Esophagus mucosa (tissue), 1 donor: ENCODE data around the gene SIL1. TPM values are rescaled to one million over a fixed set of nuclear protein-coding genes. Genes with fewer than 3 reads are reported as not detected.
"Not testable (repeated sequence)": the region's sequence is repeated elsewhere in the genome, so short reads cannot be mapped to it uniquely, and the experiment has no call there.

Experiments used
- ATAC-seq: fragments of 200-7000 bp; cut with Tn5 transposase; one replicate; pipeline ENCODE4 v1.9.1; 2020
- total RNA-seq: library from RNA; stranded (reverse); gene quantifications from one replicate; pipeline ENCODE4 v1.2.4, GENCODE V29; 2023
- donor health status: DM: yes; HTN: yes; CAD: no.

The SIL1 gene
- total RNA-seq, 1 donor from 2014 or later = 29.3 TPM

DNA sequence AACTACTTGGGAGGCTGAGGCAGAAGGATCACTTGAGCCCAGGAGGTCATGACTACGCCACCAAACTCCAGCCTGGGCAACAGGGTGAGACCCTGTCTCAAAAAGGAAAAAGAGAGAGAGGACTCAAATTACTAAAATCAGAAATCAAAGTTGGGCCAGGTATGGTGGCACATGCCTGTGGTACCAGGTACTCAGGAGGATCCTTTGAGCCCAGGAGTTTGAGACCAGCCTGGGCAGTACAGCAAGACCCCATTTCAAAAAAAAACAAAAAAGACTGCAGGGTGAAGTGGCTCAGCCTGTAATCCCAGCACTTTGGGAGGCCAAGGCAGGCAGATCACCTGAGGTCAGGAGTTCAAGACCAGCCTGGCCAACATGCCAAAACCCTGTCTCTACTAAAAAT, 23.8 kb downstream of the SIL1 start:
- not testable (repeated sequence) for ATAC-seq

DNA sequence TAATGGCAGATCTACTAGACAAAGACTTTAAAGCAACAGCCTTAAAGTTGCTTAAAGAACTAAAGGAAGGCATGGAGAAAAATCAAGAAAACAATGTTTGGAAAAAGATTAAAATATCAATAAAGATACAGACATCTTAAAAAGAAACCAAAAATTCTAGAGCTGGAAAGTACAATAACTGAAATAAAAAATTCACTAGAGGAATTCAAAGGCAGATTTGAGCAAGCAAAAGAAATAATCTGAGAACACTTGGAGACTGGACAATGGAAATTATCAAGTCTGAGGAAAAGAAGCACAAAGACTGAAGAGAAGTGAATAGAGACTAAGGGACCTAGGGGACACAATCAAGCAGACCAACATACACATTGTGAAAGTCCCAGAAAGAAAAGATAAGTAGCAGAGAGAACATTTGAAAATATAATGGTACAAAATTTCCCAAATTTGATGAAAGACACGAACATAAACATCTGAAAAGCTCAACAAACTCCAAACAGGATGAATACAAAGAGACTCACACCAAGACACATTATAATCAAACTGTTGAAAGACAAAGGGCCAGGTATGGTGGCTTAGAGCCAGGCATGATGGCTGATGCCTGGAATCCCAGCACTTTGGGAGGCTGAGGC, 26.3 kb downstream of the SIL1 start:
- no peak for ATAC-seq

DNA sequence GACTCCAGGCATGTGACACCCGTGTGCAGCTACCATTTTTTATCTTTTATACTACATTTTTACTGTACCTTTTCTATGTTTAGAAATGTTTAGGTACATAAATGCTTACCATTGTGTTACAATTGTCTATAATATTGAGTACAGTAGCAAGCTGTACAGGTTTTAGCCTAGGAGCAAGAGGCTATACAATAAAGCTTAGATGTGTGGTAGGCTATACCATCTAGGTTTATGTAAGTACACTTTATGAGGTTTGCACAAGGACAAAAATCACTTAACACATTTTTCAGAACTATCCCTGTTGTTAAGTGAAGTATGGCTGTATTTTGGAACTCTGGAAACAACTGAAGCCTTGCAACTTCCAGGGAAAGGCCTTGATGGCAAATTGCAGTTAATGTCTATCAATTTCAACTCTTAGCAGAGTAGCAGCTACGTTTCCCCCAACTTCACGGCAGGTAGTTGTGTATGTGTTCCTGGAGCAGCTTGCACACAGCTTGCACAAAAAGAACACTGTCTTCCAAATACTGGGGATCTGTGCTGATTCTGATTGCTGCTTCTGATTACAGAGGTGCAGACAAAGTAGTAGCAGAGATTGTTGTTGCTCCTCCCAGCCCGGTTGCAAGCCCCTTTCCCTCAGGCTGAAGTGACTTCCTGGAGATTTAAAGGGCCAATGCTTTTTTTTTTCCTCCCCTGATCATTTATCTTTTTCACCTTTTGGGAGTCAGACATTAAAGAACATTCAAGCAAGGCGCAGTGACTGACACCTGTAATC, 30.0 kb downstream of the SIL1 start:
- no peak for ATAC-seq

DNA sequence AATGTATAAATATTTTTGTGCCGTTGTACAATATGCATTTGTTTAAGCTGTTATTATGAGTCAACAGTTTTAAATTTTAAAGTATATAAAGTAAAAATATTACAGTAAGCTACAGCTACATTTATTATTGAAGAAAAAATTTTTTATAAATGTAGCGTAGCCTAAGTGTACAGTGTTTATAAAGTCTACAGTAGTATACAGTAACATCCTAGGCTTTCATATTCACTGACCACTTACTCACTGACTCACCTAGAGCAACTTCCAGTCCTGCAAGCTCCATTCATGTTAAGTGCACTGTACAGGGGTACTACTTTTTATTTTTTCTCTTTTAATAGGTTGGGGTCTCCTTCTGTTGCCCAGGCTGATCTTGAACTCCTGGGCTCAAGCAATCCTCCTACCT, 30.6 kb downstream of the SIL1 start:
- no peak for ATAC-seq

DNA sequence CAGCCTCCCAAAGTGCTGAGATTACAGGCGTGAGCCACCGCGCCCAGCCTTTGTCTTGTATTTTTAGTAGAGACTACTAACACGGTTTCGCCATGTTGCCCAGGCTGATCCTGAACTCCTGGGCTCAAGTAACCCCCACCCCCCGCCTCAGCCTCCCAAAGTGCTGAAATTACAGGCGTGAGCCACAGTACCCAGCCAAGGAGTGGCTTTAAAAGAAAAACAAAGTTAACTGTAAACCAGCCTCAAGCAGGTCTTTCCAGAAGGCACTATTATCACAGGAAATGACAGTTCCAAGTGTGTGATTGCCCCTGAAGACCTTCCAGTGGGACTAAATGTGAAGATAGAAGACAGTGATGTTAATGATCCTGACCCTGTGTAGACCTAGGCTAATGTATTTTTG, 31.1 kb downstream of the SIL1 start:
- ATAC-seq = no peak

DNA sequence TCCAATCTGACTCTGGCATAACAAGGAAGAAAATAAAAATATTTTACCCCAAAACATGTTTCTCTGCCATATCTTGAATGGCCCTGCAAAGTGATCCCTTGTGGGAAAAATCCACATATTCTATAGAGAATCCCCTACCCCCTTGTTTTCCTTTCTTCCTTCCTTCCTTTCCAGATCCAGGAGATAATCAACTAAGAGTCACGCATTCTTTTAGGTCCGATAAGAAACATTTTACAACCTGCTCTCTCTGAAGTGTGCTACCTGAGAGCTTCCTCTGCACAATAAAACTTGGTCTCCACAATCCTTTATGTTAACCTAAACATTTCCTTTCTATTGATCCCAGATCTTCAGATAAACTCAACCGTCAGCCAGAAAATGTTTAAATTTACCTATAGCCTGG, 33.3 kb downstream of the SIL1 start:
- ATAC-seq = not testable (repeated sequence)

DNA sequence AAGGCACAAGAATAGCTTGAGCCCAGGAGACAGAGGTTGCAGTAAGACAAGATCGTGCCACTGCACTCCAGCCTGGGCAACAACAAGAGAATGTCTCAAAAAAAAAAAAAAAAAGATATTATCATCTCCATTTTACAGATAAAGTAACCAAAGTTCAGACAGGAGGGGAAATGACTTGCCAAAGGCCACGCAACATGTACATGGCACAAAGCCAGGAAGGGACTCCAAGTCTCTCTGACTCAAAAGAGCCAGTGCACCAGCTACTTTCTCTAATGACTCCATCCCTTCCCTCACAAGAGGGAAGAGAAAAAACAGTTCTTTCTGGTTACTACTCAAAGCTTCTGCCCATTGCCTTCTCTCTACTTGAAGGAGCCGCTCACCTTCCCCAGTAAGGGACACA, 34.1 kb downstream of the SIL1 start:
- no peak for ATAC-seq

DNA sequence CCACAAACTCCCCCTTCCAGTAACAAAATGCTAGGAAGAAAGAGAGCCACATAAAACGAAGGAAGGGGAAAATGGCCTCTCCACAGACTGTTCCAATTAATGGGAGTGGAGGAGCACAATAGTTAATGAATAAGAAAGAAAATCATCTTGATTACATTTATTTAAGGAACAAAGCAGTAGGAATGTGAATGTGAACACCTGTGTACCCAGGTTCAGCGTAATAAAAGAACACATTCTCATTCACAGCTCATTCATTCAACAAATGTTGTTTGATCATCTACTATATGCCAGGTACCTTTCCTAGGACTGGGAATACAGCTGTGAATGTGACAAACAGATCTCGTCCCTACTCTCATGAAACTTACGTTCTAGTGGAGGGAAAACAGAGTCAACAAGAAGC, 35.7 kb downstream of the SIL1 start:
- no peak for ATAC-seq

DNA sequence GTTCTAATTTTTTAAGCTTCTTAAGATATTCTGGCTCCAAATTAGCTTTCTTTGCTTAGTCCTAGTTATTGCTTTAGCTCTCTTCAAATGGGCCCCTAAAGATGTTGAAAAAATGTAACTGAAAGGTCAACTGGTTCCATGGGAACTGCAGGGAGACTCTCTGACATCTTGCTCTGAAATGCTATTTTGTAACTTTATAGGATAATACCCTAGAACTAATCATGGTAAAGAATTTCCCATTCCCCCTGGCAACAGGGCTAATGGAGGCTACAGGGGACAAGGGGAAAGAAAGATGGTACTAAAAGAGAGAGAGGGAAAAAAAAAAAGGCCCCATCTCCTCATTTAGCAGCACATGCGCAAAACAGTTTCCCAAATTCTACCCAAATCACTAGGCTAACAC, 39.4 kb downstream of the SIL1 start:
- ATAC-seq = no peak

DNA sequence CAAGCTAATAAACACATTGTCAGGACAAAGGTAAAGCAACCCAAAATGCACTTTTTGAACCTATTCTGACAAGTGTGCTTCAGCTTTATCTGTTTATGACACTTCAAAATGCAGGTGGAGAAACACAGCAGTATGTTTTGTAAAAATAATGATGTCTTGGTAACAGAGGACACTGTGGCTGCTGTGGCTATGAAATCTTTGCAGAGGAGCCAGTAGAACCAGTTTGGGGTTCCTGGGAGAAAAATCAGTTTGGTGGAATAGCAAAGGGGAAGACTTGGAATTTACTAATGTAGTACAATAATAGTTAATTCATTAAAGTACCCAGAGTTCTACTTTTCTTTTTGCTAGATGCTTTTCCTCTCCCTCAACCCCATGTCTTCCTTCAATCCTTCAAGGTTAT, 40.6 kb downstream of the SIL1 start:
- ATAC-seq = no peak

DNA sequence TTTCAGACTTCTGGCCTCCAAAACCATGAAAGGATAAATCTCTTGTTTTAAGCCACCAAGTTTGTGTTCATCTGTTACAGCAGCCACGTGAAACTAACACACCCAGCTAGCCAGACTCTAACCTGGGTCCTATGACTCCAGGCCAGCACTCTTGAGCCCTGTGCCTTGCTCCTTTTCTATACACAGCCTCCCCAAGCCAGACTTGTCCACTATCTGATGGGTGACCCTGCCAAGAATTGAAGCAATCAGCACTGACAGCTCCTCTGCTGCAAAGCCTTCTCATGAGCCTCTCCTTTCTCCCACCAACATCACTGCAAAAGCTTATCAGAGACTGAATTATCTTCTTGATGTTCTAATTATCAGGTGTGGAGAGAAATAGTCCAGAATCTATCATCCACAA, 41.4 kb downstream of the SIL1 start:
- no peak for ATAC-seq

DNA sequence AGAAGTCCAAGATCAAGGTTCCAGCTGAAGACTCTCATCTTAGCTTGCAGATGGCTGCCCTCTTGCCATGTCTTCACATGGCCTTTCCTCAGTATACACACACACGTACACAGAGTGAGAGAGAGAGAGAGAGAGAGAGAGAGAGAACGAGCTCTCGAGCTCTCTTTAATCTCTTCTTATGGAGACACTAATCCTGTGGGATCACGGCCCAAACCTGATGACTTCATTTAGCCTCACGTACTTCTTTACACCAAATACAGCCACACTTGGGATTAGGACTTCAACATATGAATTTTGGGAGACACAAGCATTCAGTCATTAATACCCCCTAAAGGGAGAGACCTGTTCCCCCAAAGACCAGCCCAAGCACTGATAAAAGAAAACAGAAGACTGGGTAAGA, 42.8 kb downstream of the SIL1 start:
- peak; percentile 33 for ATAC-seq

DNA sequence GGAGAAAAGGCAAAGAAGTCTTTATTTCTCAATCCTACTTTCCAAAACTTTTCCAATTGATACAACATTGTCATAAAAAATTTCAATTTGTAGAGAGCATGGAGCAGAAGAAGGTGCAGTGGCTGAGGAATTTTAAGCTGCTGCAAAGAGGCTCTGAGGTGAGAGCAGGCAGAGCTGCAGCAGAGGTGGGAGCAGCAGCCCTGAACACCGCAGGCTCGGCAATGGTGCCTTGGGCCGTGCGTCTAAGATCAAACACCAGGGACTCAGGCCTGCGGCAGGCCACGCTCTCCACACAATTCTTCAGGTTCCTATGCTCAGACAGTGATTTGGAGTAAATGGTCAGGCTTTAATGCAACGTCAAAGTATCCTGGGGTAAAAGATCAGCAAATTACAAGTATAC, 46.3 kb downstream of the SIL1 start:
- ATAC-seq = no peak

DNA sequence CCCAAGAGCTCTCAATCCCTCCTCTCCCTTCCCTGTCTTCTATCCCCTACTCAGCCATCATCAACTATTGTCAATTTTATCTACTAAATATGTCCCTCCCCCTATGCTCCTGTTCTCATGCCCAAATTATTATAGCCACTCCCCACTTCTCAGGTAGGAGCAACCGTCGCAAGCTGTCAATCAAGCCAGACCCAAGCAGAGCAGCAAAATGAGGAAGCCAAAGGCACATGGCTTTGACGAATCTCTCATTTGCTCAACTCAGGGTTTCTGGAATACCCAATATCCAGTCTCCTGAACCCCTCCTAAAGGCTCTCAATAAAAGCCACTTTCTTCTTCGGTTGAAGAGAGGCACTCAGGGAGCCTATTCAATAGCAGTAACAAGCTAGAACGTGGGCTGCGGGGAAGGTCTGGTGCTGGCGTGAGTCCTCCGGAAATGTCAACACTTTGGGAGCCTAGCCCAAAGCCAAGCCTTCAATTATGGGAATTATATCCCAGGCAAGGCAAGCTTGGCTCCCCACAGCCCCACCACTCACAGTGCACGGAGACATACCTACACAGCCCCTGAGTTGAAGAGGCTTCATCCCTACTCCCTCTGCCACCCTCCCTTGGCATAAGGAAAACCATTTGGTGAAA, 47.7 kb downstream of the SIL1 start:
- no peak for ATAC-seq

DNA sequence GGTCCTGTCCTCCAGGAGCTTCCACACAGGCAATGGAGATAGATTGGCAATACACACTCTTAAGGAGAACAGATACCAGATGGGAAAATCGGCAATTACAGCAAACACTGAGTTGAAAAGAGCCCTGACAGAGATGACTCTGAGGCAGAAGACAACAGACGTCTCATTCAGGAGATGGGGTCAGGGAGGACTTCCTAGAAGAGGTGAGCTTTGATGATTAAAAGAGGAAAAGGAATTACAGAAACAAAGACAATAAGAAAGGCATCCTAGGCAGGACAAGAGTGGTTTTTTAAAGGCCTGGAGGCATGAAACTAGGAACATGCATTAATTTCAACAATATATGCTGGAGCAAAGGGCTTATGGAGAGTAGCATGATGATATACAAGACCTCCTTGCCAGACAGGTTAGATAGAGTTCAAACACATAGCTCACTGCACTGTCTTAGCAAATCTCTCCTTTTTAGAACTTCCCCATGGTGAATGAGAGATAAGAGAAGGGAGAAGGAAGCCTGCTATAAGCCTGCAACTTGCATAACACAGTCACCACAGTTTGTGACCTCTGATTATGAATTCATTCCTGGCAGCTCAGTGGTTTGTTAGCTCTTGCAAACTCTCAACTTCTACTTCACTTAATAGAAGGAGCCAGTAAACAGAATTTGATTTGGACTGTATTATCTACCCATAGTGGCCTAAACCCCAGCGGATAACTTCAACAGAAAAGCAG, 48.5 kb downstream of the SIL1 start:
- peak; percentile 18 for ATAC-seq

DNA sequence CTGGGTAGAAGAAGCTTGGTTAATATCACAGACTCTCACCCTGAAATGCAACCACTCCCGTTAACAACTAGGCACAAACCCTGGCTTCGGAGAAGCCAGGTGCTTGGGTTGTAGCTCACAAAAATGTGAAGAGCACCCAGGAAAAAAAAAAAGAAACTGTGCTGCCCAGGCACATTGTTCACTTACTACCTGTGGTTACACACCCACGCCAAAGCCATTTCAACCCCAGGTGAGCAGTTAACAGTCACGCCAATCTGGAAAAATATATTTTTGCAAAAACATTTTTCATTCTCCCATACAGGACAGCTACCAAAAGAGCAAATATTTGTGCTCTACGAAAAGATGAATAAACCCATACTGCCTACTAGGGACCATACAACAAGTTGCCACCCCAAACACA, 49.2 kb downstream of the SIL1 start:
- ATAC-seq = no peak

DNA sequence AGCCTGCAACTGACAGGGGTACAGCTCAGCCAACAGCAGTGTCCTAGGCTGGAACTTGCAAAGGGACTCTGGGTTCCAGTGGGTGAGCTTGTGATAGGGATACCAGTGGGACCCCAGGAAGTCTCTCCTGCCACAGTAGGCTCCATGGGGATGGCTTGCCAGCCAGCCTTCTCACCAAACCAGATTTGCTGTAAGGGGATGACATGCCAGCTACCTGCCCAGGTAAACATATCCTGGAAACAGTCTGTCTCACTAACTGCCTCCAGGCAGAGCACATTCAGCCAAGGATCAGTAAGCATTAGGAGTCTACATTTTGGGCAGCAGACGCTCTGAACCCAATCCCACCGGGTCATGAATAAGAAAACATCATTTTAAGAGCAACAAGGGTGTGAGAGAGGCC, 49.9 kb downstream of the SIL1 start:
- peak; percentile 90 for ATAC-seq

DNA sequence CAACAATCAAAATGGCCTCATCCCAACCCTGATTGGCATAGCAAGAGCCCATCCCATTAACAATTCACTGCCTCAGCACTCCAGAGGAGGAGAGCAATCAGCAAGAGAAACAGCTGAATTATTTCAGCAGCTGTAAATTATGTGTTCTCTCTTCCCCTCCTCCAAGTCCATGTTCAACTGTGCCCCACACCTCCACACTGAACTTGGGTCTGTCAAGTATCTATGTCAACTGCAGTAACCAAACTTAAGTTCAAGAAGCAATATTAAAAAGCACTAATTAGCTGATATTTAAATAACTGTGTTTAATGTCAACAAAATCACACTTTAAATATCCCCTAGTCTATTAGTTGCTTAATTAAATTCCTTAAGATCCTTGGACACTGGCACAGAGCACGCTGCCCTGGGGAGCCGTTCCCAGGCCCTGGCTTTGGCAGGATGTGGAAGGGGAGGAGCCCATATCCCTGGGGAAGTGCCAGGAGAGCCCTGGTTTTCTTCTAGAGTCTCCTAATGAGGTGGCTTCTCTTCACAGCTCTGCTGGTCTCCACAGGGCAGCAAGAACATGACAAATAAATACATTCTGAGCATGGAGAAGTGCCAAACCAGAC, 50.6 kb downstream of the SIL1 start:
- ATAC-seq = peak; percentile 56

DNA sequence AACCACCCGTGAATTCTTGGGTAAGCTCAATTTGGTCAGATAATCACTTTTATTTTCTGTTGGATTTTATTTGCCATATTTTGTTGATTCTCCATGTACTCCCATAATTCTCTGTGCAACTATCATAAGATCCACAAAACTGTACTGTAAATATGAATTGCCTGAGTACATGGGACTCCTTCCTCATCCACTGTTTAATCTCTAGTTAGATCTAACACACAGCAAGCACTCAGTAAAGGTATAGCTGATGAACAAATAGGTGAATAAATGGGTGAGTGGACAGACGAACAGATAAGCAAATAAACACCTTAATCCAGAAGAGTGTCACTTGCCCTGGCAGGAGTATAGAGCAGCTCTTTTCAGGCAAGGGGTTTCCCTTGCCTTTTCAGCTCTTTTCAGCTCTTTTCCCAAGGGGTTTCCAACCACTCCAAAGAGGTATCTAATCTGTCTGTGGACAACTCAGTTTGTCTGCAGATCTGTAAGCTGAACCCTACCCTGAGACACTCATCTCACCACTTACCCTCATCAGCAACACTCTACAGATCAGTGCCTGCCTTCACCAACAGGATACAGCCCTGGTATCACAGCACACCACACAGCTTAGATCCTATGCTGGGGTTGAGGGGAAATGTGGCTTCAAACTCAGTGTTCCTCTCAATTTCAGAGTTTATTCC, 51.2 kb downstream of the SIL1 start:
- no peak for ATAC-seq

DNA sequence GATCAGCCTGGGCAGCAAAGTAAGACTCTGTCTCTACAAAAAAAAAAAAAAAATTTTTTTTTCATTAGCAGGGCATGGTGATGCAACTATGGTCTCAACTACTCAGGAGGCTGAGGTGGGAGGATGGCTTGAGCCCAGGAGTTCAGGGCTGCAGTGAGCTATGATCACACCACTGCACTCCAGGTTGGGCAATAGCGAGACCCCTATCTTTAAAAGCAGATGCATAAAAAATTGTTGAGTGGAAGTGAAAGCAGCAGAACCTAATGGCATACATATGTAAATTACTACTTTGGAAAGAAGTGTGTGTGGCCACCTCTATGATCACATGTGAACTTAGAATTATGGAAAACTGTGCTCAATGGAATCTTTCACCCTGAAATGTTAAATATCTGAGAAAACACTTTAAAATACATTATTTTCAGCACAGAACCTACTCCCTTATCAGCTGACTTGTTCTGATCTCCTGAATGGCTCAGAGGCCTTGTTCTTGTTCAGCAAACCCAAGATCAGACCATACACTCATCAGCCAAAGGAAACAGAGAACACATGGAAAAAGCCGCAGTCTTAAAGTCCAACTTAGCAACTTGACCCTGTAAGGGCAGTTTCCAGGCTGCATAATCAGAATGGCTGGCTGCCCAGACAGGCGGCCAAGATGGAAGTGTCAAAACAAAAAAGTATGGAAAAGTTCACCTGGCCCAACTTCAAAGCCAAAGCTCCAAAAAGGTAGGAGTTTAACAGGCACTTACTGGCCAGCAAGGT, 56.5 kb downstream of the SIL1 start:
- peak; percentile 9 for ATAC-seq

DNA sequence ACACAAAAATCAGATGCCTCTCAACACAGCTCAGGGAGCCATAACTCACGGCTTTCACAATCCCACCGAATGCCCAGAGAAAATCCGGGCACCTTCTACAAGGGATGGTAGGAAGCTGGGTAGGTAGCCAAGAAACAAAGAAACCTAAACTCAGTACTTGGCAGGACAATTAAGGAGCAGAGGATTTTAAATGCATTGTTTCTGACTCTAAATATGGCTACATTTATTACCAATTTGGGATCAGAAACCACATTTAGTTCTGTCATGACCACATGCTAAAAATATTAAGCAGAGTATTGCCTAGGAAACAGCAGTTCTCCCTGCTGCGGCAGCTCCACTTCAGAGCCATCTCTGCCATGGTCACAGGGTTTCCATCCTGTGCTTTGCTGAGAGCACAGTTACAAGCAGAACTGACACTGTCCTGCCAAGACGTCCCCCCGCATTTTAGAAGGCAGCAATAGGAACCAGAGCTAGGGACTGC, 57.5 kb downstream of the SIL1 start:
- no peak for ATAC-seq
